HL-60 (cell line): Measurements from ENCODE around the gene PARP8.

ENCODE experiments used
- DNase-seq, 2 experiments: peaks; one replicate each; pipeline ENCODE4 v3.0.0-alpha.2; 2010 to 2020; ENCODE audit warnings: low read depth in 1 of 2, low spot score in 1 of 2
- H3K27ac ChIP-seq: fragments of 250-450 bp; sonication (Bioruptor Pico); replicated peaks from 2 replicates; pipeline ENCODE4 v1.5.1; 2020; ENCODE audit warnings: mild to moderate bottlenecking, moderate library complexity
- H3K27me3 ChIP-seq: fragments of 250-450 bp; sonication (Bioruptor Pico); 2 replicates; pipeline ENCODE4 v1.5.1; 2021; ENCODE audit warnings: mild to moderate bottlenecking, moderate library complexity; ENCODE audit not compliant: insufficient read depth, poor library complexity, severe bottlenecking
- H3K4me3 ChIP-seq: replicated peaks from 2 replicates; pipeline ENCODE4 v1.5.1; 2011; ENCODE audit warnings: mild to moderate bottlenecking, control low read depth, low read length; ENCODE audit not compliant: insufficient read depth
- GABPA ChIP-seq: IDR thresholded peaks from 2 replicates; pipeline ENCODE4 v1.6.1; 2012; ENCODE audit warnings: low read depth
- POLR2AphosphoS5 ChIP-seq: IDR thresholded peaks from 2 replicates; pipeline ENCODE4 v1.6.1; 2012; ENCODE audit warnings: low read depth
- SPI1 ChIP-seq: IDR thresholded peaks from 2 replicates; pipeline ENCODE4 v1.6.1; 2012; ENCODE audit warnings: low read depth, mild to moderate bottlenecking, borderline replicate concordance
- TF ChIP-seq, protein P1 (sequence below): IDR thresholded peaks from 2 replicates; pipeline ENCODE4 v1.6.1; 2012; ENCODE audit warnings: low read depth; ENCODE audit not compliant: insufficient replicate concordance
- TF ChIP-seq, protein P2 (sequence below): IDR thresholded peaks from one replicate; pipeline ENCODE4 v1.5.1; 2011; ENCODE audit warnings: low read length, control low read depth, inconsistent platforms; ENCODE audit not compliant: insufficient read depth

The PARP8 gene

DNA sequence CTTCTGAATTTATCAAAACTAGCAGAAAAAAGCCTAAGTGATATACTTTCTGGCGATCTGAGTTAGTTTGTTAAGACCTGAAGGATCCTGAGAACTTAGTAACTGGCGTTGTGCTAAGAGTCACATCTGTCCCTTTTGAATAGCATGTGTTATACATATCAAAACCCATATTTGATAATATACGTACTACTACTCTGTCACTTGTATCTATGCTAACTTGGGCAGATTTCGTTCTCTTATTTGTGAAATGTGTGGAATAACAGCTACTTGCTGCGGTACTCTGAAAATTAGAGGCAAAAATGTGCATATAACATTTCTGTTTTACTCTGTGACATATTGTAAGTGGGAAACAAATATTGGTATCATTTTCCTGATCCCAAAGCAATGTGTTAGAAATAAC lies 126.4 kb downstream of the PARP8 start:
- no peak overlapping the region for H3K4me3 ChIP-seq
- TF ChIP-seq GABPA (no peak), POLR2AphosphoS5 (no peak), SPI1 (no peak)
- TF ChIP-seq, protein P1, sequence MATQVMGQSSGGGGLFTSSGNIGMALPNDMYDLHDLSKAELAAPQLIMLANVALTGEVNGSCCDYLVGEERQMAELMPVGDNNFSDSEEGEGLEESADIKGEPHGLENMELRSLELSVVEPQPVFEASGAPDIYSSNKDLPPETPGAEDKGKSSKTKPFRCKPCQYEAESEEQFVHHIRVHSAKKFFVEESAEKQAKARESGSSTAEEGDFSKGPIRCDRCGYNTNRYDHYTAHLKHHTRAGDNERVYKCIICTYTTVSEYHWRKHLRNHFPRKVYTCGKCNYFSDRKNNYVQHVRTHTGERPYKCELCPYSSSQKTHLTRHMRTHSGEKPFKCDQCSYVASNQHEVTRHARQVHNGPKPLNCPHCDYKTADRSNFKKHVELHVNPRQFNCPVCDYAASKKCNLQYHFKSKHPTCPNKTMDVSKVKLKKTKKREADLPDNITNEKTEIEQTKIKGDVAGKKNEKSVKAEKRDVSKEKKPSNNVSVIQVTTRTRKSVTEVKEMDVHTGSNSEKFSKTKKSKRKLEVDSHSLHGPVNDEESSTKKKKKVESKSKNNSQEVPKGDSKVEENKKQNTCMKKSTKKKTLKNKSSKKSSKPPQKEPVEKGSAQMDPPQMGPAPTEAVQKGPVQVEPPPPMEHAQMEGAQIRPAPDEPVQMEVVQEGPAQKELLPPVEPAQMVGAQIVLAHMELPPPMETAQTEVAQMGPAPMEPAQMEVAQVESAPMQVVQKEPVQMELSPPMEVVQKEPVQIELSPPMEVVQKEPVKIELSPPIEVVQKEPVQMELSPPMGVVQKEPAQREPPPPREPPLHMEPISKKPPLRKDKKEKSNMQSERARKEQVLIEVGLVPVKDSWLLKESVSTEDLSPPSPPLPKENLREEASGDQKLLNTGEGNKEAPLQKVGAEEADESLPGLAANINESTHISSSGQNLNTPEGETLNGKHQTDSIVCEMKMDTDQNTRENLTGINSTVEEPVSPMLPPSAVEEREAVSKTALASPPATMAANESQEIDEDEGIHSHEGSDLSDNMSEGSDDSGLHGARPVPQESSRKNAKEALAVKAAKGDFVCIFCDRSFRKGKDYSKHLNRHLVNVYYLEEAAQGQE = no peak
- TF ChIP-seq, protein P2, sequence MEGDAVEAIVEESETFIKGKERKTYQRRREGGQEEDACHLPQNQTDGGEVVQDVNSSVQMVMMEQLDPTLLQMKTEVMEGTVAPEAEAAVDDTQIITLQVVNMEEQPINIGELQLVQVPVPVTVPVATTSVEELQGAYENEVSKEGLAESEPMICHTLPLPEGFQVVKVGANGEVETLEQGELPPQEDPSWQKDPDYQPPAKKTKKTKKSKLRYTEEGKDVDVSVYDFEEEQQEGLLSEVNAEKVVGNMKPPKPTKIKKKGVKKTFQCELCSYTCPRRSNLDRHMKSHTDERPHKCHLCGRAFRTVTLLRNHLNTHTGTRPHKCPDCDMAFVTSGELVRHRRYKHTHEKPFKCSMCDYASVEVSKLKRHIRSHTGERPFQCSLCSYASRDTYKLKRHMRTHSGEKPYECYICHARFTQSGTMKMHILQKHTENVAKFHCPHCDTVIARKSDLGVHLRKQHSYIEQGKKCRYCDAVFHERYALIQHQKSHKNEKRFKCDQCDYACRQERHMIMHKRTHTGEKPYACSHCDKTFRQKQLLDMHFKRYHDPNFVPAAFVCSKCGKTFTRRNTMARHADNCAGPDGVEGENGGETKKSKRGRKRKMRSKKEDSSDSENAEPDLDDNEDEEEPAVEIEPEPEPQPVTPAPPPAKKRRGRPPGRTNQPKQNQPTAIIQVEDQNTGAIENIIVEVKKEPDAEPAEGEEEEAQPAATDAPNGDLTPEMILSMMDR = no peak
- no peak overlapping the region for H3K27ac ChIP-seq
- no peaks in the 10 kb centered on the region for H3K27me3 ChIP-seq
- DNase-seq = no peak

DNA sequence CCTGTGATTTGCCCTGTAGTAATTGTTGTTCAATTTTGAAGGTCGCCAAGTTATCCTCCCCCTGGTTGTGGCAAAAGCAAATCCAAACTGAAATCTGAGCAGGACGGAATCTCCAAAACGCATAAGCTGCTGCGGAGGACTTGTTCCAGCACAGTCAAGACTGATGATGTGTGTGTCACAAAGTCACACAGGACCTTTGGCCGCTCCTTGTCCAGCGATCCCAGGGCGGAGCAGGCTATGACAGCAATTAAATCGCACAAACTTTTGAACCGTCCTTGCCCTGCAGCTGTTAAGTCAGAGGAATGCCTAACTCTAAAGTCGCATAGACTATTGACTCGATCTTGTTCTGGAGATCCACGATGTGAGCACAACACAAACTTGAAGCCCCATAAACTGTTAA lies 128.4 kb downstream of the PARP8 start:
- H3K4me3 ChIP-seq = no peak overlapping the region

DNA sequence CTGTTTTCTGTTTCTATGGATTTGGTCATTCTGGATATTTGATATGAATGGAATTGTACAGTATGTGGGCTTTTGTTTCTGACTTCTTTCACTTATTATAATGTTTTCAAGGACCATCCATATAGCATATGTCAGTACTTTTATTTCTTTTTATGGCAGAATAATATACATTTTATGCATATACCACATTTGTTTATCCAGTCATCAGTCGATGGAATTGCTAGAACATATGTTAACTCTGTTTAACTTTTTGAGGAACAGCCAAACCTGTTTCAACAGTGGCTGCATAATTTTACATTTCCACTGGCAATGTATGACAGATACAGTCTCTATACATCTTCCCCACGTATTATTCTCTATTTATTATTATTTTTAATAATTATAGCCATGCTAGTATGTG lies 131.6 kb downstream of the PARP8 start:
- no peaks in the 10 kb centered on the region for H3K27me3 ChIP-seq
- H3K27ac ChIP-seq = no peak overlapping the region
- no peak overlapping the region for H3K4me3 ChIP-seq
- TF ChIP-seq GABPA (no peak), SPI1 (no peak), POLR2AphosphoS5 (no peak)
- TF ChIP-seq, protein P1 = no peak
- TF ChIP-seq, protein P2 = no peak
- no peak for DNase-seq

More for the DNA sequence above, 128.4 kb downstream of the PARP8 start:
- no peak for DNase-seq
- H3K27ac ChIP-seq = no peak overlapping the region
- TF ChIP-seq, protein P2 = no peak
- TF ChIP-seq SPI1 (no peak), GABPA (no peak), POLR2AphosphoS5 (no peak)
- TF ChIP-seq, protein P1 = no peak
- H3K27me3 ChIP-seq = no peaks in the 10 kb centered on the region
